Esophagus squamous epithelium (tissue), 5 donors: ENCODE data around the gene ING3. TPM values are rescaled to one million over a fixed set of nuclear protein-coding genes. Genes with fewer than 3 reads are reported as not detected.
"Not testable (repeated sequence)": the region's sequence is repeated elsewhere in the genome, so short reads cannot be mapped to it uniquely, and the experiment has no call there.

Experiments used
- DNase-seq: peaks from one replicate; lab custom pipeline; 2025; lab: John Stamatoyannopoulos, UW
- H3K27ac ChIP-seq, 4 donors: fragments of 200-600 bp; sonication (generic); one replicate each; pipeline ENCODE4 v1.5.1; 2016 to 2019; ENCODE audit warnings: mild to moderate bottlenecking in 1 of 4
- H3K27me3 ChIP-seq, 4 donors: fragments of 200-600 bp; sonication (generic); 1 replicate in 3 of 4; 2 replicates in 1 of 4; pipeline versions ENCODE4 v1.5.1 to v1.6.0; 2017 to 2021; ENCODE audit warnings: antibody characterized with exemption in 1 of 4
- H3K36me3 ChIP-seq, 3 donors: fragments of 200-600 bp; sonication (generic); one replicate each; pipeline ENCODE4 v1.5.1; 2016 to 2019
- H3K4me1 ChIP-seq, 3 donors: fragments of 200-600 bp; sonication (generic); one replicate each; pipeline ENCODE4 v1.5.1; 2017 to 2019
- H3K4me3 ChIP-seq, 4 donors: fragments of 200-600 bp; sonication (generic); 1 replicate in 3 of 4; 2 replicates in 1 of 4; pipeline ENCODE4 v1.5.1; 2016 to 2019; ENCODE audit warnings: mild to moderate bottlenecking in 2 of 4, moderate library complexity in 1 of 4
- H3K9me3 ChIP-seq, 3 donors: fragments of 200-600 bp; sonication (generic); one replicate each; pipeline ENCODE4 v1.5.1; 2016 to 2019
- CTCF ChIP-seq, 6 experiments: fragments of 450-650 bp in 4 of 6; fragments of 200-600 bp in 2 of 6; sonication (generic) in 2 of 6; IDR thresholded peaks; one replicate each; pipeline ENCODE4 v1.5.1; 2016 to 2019; ENCODE audit warnings: antibody characterized with exemption in 6 of 6, mild to moderate bottlenecking in 4 of 6, moderate library complexity in 4 of 6
- POLR2A ChIP-seq, 4 donors: fragments of 450-650 bp; IDR thresholded peaks; one replicate each; pipeline ENCODE4 v1.6.1; 2017; ENCODE audit warnings: antibody characterized with exemption in 4 of 4, mild to moderate bottlenecking in 4 of 4, moderate library complexity in 3 of 4
- WGBS, 2 donors: methylation state at CpG; one replicate each; pipeline ENCODE4 v1.1.5; 2018; 5-methylcytosine and 5-hydroxymethylcytosine counted together
- intact Hi-C: fragments of 100-400 bp; cut with DNase I; formaldehyde crosslinking; loops from one replicate; pipeline ENCODE4 v1.15.0; 2022
- total RNA-seq, 4 donors: library from RNA; depleted of rRNA; stranded (reverse); fragments of >200 nt; gene quantifications; one replicate each; pipeline ENCODE4 v1.1.0, GENCODE V29; 2016
- donor health status: DM: yes; HTN: yes; CAD: no.

Gene ING3
- total RNA-seq, 4 donors from 2014 or later, result 12.5 to 15.8 (median 14.4) TPM

- Histone ChIP-seq H3K4me1 (peaks cover 0 to 4% (median 0%) of the 10 kb centered on the region in 3 donors), H3K27ac (peak overlapping the region in 3 of 4 donors; percentile 29 to 46 (median 38)), H3K36me3 (no peaks in the 10 kb centered on the region), H3K4me3 (no peak overlapping the region), H3K27me3 (peaks cover 0 to 5% (median 0%) of the 10 kb centered on the region in 4 donors), H3K9me3 (no peaks in the 10 kb centered on the region)
- no peak for DNase-seq
- WGBS, 2 donors, result 51 to 53% methylated on average over 2 of the region's 2 CpGs
- intact Hi-C loops, result no loop called here
- no peak for TF ChIP-seq CTCF (IDR thresholded peaks at IDR 0.05)
These were observed 51.6 kb downstream of the ING3 start for GRCh38 chr7:121002048-121002756.

GRCh38 chr7:121002757-121003200, 52.2 kb downstream of the ING3 start:
- intact Hi-C loops, result no loop called here
- 70 to 75% methylated on average over 5 of the region's 5 CpGs for WGBS, 2 donors
- Histone ChIP-seq H3K4me3 (no peak overlapping the region), H3K9me3 (no peaks in the 10 kb centered on the region), H3K4me1 (peaks cover 0 to 4% (median 0%) of the 10 kb centered on the region in 3 donors), H3K27me3 (peaks cover 0 to 5% (median 0%) of the 10 kb centered on the region in 4 donors), H3K27ac (peak overlapping the region in 3 of 4 donors; percentile 36 to 47 (median 38)), H3K36me3 (no peaks in the 10 kb centered on the region)
- no peak for TF ChIP-seq POLR2A (IDR thresholded peaks at IDR 0.05)
- no peak for TF ChIP-seq CTCF (IDR thresholded peaks at IDR 0.05)
- no peak for DNase-seq

- H3K9me3 ChIP-seq, result no peaks in the 10 kb centered on the region
- no peak for TF ChIP-seq POLR2A (IDR thresholded peaks at IDR 0.05)
- no peak for TF ChIP-seq CTCF (IDR thresholded peaks at IDR 0.05)
- no peaks in the 10 kb centered on the region for H3K36me3 ChIP-seq
- no peak for DNase-seq
- H3K27ac ChIP-seq, result no peak overlapping the region
- intact Hi-C loops, result no loop called here
- H3K27me3 ChIP-seq, result peaks cover 0 to 5% (median 0%) of the 10 kb centered on the region in 4 donors
- WGBS, 2 donors, result 47 to 49% methylated on average over 4 to 5 of the region's 5 CpGs
- H3K4me3 ChIP-seq, result no peak overlapping the region
- H3K4me1 ChIP-seq, result peaks cover 0 to 4% (median 0%) of the 10 kb centered on the region in 3 donors
These were observed 53.6 kb downstream of the ING3 start for GRCh38 chr7:121003986-121004685.

GRCh38 chr7:121005058-121005457, 54.5 kb downstream of the ING3 start:
- whole genome bisulfite sequencing, 2 donors, result 87 to 94% methylated on average over 4 of the region's 4 CpGs
- DNase-seq, H3K9me3 ChIP-seq, intact Hi-C loops, H3K36me3 ChIP-seq, H3K4me3 ChIP-seq, H3K4me1 ChIP-seq, H3K27ac ChIP-seq, H3K27me3 ChIP-seq: not testable (repeated sequence)

GRCh38 chr7:121005996-121006584, 55.5 kb downstream of the ING3 start:
- no peak overlapping the region for H3K27ac ChIP-seq
- 63 to 76% methylated on average over 4 of the region's 4 CpGs for WGBS, 2 donors
- H3K9me3 ChIP-seq, result no peaks in the 10 kb centered on the region
- peaks cover 0 to 4% (median 0%) of the 10 kb centered on the region in 3 donors for H3K4me1 ChIP-seq
- intact Hi-C loops, result no loop called here
- no peaks in the 10 kb centered on the region for H3K36me3 ChIP-seq
- peaks cover 0 to 5% (median 0%) of the 10 kb centered on the region in 4 donors for H3K27me3 ChIP-seq
- no peak overlapping the region for H3K4me3 ChIP-seq
- DNase-seq, result no peak
- TF ChIP-seq CTCF (IDR thresholded peaks at IDR 0.05) (no peak), POLR2A (IDR thresholded peaks at IDR 0.05) (no peak)
